HG02623 (cell line): Measurements from ENCODE around the gene PAQR7.

Experiments used
- ATAC-seq: cut with Tn5 transposase; IDR thresholded peaks from one replicate; pipeline ENCODE4 v1.9.1; 2021; ENCODE audit warnings: moderate library complexity; ENCODE audit not compliant: unreplicated experiment

Gene PAQR7

DNA sequence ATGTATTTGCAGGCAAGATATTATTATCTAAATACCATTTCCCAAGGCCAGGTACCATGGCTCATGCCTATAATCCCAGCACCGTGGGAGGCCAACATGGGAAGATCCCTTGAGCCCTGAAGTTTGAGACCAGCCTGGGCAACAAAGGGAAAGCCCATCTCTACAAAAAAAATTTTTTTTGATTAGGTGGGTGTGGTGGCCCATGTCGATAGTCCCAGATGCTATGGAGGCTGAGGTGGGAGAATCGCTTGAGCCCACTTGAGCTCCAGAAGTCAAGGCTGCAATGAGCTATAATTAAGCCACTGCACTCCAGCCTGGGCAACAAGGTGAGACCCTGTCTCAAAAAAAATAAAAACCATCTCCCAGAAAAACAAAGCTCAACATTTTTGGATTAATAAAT, 28.5 kb upstream of the PAQR7 start:
- ATAC-seq: no peak

DNA sequence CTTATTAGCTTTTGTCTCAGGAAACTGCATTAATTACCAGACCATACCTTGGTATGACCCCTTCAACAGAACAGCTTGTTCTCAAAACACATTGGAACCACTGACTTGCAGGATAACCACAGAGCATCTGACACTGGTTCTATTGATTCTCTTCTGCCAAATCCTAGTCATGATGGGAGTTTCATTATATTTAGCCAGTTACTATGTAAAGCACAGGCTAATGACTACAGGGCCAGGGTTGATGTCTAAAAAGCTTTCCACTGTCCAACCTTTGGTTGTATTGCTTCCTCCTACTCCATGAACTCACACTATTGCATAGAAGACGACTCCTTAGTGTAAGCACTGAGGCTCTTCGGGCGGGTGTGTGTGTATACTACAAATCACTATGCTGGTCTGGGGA, 27.0 kb upstream of the PAQR7 start:
- no peak for ATAC-seq

DNA sequence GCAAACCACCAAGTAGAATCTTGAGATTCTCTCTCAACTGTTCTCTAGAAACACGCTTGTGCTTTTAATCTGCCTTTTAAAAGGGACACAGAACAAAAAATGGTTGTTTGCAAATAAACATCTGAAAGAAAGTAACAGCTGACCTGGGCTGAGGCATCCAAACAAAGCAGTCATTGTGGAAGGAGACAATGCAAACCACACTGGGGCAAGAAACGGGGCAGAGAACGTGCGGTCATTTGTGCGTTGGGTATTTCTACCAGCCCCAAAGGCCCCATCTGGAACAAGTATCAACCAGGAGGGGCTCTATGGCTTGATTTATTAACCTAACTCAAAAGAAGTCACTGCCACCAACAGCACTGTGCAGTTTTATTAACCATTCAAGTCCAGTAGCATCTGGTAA, 24.7 kb upstream of the PAQR7 start:
- no peak for ATAC-seq

DNA sequence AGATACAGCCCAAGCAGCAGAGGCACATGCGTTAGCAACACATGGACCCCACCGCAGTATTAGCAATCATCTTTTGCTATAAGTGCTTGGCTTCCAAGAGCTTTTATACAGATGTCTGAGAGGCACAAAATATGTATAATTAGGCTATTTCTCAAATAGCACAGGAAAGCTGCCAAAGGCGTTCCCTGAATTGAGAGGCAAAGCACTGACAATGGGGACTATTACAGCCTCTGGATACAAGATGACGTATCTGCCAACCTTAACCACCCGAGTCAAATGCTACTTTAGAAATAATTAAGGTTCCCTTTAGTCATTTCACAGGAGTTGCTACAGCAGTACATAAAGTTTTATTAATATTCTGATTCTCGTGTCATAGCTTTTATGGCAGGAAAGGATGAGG, 24.3 kb upstream of the PAQR7 start:
- no peak for ATAC-seq

DNA sequence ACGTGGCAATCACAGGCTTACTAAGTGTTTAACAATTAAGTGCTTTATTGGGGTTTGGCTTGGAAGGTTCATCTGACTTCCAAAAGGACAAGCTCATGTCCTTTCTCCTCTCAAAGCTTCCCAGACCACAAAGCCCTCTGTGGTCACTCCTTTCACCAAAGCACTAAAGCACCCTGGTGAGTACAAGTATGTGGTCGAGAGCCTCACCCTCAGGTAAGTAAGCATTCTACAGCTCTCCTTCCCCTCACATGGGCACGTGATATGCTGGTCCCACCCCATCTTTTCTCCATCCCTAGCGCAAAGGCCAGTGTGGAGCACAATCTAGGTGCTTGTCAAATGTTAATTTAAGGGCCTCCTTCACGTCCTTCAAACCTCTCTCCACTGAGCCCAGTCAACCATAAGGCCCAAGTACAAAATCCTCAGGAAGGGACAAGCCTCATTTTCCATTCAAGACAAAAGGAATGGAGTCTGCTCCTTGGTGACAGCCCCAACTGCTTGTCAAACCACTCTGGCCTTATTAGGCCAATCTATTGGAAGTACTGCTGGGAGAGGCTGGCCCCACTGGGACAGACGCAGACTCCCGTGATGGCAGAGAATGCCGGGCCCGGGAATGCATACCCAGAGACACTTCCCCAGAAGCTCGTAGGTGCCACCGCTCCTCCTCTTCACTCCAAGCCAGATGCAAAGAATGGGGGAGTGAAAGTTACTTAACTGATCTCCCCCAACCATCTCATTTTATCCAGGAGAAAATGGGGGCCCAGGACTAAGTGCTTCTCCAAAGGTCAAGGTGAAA, 22.9 kb upstream of the PAQR7 start:
- ATAC-seq: no peak

DNA sequence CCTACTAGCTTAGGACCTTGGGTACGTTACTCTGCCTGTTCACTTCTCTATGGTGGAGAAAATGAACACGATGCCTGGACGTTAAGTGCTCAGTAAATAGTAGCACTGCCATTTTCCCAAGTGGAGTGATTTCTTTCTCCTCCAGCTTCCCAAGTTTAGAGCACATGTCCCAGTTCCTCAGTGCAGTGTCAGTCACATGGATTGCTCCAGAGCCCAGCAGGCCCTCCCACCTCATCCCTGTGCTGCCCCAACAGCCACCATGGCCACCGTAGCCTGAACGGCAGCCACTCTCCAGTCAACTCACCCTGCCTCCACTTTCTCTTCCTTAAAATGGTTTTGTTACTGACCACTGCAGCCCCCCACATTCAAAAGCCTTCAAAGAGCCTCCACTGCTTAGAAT, 22.2 kb upstream of the PAQR7 start:
- no peak for ATAC-seq

DNA sequence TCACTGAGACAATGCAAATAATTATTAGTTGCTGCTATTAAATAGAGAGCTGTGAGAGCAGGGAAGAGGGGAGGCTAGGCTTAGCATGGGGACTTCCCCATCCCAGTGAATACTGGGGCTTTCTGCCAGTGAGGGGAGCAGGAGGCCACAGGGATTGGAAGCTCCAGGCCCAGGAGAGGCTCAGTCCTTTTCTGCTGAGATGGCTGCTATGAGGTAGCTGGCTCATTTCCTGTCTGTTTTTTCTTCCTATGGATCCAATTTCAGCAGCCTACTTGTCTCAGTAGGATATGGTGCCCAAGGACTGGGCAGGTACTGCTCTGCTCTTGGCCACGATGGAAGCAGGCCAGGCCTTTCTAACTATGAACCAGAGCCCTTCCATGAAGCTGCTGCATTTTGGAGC, 20.8 kb upstream of the PAQR7 start:
- no peak for ATAC-seq

DNA sequence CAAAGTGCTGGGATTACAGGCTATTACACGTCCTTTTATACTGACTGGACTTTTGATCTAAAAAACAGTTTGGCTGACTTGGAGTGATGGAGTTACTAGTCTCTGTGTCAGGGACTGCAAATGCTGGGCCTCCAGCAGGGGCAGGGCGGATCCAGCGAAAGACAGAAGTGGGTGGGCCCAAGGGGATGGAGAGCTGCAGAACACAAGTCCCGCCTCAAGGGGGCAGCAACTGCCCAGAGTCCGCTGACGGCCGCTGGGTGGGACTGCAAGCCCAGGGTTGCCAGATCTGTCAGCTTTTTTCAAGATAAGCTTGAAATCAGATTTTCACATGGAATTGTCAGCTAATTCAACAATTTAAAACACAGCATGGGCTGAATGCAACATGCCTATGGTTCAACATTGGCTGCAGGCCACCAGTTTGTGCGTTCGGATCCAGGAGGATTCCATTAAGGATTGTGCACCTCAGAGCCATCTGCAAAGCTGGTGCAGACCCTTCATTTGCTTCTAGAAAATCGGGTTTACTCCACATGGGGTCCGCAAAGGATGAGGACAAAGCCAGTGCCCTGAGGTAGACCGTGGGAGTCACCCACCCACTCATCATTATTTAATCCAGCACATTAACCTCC, 20.0 kb upstream of the PAQR7 start:
- ATAC-seq: peak; percentile 73

DNA sequence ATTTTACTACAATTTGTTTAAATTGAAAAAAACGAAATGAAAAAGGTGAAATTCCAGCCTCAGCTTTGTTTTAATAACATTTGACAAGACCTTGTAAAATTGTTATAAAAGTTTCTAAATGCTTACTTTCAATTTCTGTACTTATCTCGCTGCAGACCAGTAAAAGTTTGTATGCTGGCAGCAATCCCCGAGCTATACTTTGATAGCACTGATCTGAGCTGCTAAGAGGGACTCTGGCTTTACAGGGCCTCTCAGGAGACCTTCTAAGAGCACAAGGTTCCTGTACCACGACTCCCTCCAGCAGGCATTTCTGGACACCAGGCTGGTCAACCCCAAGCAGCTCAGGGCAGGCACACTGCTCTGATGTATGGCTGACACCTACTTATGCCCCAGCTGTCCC, 17.6 kb upstream of the PAQR7 start:
- ATAC-seq: no peak

DNA sequence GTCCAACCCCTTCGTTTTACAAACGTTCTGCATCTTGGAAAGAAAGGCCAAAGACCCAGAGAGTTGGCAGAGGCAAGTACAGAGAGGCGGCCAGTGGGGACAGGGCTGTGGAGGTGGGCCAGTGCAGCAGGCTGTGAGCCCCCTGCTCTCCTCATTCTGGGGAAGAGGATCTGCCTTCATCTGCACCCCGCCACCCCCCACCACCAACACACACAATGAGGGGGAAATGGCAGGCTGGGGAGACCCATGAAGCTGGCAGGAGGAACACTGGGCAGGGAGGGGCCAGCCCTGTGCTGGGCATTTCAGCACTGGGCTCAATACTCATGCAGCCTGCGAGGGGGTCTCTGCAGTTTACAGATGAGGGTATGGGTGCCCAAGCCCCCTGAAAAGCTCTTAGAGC, 16.1 kb upstream of the PAQR7 start:
- no peak for ATAC-seq

DNA sequence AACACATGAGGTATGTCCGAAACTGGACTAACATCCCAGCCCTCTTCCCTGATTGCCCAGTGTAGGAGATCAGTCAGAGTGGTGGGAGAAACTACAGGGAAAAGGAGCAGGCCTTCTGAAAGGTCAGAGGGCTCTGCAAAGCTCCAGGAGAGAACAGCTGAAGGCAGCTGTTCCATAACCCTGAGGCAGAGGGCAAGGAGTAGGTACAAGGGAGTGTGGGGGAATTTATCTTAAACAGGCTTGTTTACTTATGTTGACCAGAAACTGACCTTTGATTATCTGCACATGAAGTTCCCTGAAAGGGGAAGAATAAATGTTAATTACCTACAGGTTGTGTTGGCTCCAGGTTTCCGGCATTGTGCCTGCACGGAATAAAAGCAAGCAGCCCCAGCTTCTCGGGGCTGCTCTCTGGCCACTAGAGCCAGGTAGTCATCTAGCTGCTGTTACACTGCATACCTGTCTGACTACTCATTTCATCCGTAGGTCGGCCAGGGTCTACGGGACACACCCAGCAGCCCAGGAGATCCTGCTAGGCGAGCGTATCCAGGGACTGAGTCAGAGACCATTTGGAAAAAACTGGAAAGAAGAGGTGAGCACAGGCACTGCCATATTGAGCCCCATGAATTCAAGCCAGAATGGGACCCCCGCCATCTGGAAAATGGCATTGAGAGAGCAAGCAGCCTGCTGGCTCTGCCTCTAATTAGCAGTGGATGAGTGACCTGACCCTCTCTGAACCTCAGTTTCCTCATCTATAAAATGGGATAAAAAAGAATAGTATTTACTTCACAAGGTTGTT, 14.9 kb upstream of the PAQR7 start:
- ATAC-seq: no peak

DNA sequence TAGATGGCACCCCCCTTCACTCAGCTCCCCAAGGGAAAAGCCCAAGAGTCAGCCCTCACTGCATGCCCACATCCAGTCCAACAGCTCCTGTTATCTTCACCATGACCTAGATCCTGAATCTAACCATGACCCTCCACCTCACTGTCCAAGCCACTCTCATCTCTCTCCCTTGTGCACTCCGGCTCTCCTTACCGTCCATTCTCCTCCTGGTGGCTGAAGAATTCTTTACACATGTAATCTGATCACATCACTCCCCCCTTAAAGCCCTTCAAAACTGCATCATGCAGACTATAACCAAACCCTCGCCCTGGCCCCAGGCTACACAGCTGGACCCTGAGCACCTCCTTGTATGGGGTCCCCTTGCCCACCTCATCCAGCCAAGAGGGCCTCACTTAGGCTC, 14.0 kb upstream of the PAQR7 start:
- ATAC-seq: no peak

DNA sequence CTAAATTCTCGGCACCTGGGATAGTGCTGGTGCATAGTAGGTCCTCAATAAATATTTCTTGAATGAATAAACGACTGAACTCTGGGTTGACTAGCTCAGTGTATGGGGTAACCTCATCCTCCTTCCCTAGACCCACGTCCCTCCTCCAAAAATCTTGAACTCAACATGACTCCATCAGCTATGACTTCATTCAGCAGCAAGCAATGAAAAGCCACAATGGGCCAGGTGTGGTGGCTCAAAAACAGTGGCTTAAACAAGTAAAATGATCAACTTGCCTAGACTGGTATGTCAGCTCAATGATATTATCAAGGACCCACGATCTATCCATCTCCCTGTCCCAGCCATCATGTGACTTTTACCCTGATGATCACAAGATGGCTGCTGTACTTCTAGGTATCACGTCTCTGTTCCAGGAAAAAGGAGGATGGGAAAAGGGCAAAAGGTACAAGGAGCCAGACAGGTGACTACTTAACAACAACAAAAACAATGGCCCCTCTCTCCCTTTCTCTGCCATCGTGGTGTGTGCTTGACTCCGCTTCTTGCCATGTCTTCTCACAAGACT, 13.0 kb upstream of the PAQR7 start:
- no peak for ATAC-seq

DNA sequence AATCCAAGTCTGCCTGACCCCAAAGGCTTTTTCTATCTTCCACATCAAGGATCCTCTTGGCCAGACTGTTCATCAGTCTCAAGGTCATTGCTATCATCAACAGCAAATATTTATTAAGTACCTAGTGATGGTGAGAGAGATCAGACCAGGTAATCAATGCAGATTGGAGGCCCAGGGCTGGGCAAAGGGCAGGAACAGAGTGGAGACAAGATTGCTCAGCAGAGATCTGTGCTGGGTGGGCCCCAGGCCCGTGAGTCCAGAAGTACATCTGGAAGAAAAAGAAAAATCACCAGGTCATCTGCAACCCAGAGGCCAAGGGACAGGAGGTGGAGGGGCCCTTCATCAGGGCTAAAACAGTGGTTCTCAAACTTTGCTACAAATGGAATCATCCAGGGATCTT, 10.1 kb upstream of the PAQR7 start:
- ATAC-seq: no peak

DNA sequence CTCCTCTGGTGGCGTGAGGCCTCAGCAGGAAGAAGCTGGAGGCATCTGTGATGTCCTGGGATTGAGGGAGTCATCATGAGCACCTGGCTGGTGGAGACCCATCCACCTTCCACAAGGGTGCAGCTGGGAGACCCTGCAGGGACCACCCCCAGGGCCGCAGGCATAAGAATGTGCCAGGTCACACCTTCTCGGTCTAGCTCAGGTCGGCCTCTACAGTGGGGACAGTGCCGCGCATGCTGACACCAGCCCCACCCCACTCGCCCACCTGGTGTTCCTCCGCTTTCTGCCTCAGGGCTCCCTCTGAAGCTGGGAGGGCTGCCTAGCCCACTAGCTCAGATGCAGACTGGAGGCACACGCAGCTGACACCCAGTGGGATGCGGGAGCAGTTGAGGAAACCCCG, 5.8 kb upstream of the PAQR7 start:
- ATAC-seq: no peak

DNA sequence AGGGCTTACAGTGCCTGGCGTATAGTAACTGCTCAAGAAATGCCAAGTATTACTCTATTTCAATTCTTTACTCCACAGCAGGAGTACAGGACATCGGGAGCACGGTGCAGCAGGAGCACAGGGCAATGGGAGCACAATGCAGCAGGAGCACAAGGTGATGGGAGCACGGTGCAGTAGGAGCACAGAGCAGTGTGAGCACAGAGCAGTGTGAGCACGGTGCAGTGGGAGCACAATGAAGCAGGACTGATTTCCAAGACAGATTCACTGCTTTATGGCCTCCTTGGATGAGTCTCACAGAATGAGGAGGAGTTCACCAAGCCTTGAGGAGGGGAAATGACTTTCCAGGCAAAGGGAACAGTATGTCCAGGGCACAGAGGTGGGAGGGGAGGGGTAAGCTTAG, 5.0 kb upstream of the PAQR7 start:
- no peak for ATAC-seq

DNA sequence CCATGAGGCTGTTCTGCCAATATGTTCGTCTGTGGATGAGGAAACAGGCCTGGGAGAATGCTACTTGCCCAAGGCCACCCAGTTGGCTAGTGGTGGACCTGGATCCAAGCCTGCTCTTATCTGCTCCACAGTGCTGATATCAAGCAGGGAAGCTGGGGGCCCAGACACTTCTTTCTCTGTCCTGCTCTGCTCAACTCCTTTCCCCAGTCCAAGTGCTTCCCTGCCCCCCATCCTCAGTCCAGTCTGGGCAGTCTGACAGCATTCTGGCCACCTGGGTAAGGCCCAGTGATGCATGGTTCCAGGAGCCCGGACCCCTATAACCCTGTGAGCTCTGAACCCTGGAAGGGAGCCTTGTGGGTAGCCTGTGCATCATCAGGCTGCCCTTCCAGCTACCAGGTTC, 4.2 kb upstream of the PAQR7 start:
- no peak for ATAC-seq

DNA sequence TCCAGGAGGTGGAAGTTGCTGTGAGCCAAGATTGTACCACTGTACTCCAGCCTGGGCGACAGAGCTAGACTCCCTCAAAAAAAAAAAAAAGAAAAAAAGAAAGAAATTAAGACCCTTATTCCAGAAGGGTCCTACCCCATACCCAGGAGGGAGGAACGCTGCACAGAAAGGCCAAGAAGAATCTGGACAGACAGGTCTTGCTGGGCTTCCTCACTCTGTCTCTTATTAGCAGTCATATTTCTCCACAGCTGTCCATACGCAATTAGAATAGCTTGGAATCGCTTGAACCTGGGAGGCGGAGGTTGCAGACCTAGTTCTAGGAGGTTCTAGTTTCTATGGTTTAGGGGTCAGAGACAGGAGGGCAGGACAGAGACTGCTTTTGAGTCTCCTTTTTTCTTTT, 3.2 kb upstream of the PAQR7 start:
- ATAC-seq: no peak

DNA sequence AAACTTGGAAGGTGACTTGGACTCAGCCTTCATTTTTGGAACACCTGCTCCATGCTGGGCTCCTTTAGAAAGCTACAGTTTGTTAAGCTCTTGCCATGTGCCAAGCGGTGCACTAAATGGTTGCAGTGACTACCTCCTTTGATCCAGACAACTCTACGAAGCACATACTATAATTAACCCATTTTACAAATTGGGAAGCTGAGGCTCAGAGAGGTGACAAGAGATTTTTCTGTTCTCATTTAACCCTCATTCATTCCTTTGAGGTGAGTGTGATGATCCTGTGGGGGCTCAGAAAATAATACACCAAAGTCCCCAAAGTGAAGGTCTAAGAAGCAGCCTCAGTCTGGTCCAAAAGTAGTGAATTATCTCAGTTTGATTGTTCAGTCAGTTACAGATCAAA, 1.6 kb upstream of the PAQR7 start:
- no peak for ATAC-seq

DNA sequence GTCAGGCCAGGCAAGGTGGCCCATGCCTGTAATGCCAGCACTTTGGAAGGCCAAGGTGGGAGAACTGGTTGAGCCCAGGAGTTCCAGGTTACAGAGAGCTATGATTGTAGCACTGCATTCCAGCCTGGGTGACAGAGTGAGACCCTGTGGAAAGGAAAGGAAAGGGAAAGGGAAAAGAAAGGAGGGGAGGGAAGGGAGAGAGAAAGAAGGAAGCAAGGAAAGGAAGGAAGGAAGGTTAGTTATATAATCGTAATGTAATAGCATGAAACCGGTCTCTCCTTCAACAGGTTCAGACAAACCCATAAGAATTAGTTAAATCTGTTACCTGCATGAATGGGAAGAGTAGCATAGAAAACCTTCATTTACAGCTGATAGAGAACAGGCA, 1.2 kb upstream of the PAQR7 start:
- no peak for ATAC-seq

DNA sequence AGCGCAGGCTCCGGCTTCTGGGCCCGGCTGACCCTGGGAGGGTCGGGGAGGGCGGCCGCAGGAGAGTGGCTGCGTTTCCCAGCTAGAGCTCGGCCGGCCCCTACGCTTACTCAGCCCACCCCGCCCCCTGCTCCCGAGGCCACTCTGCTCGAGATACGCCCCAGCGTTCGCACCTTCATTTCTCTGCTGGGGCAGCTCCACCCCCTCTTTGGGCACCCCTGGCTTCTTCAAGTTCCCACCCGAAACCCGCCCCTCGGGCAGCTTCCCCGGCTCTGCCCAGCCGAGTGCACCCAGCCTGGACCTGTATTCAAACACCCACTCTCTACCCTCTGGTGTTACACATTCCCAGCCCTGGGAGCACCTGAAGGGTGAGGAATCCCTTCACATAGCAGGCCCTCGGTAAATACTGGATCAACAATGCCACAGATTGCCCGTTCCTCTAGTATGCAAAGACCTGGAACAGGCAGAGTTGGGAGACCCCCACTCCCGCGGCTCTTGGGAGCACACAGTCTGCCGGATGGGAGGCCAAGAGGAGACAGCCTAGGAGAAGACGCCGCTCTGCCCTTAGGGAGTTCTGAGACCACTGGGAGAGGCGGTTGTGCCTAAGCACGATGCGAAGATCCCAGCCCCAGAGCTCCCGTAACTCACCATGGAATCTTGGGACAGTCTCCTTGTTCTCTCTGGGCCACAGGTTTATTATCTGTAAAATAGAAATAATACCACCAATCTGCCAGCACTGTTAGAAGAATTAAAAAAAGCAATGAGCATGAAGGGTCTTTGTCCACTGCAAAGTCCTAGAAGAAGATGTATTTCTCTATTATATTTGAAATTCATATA, 566 bp upstream of the PAQR7 start:
- no peak for ATAC-seq
